HEK293T (cell line): ENCODE measurements around the gene MANBA.

Source experiments
- BHLHE40 ChIP-seq: fragments of 450-650 bp; IDR thresholded peaks from 2 replicates; pipeline ENCODE4 v1.6.1; 2016; ENCODE audit warnings: mild to moderate bottlenecking, moderate library complexity, borderline replicate concordance
- CTBP1 ChIP-seq: fragments of 450-650 bp; IDR thresholded peaks from 2 replicates; pipeline ENCODE4 v1.6.1; 2016; ENCODE audit warnings: borderline replicate concordance
- ELF4 ChIP-seq: fragments of 450-650 bp; IDR thresholded peaks from 2 replicates; pipeline ENCODE4 v1.6.1; 2017; ENCODE audit warnings: antibody characterized with exemption
- FOXA1 ChIP-seq: fragments of 450-650 bp; IDR thresholded peaks from 2 replicates; pipeline ENCODE4 v1.6.1; 2016; ENCODE audit warnings: mild to moderate bottlenecking
- FOXK2 ChIP-seq: fragments of 450-650 bp; IDR thresholded peaks from 2 replicates; pipeline ENCODE4 v1.6.1; 2016; ENCODE audit warnings: mild to moderate bottlenecking
- FOXM1 ChIP-seq: fragments of 450-650 bp; IDR thresholded peaks from 2 replicates; pipeline ENCODE4 v1.6.1; 2017; ENCODE audit warnings: mild to moderate bottlenecking, borderline replicate concordance
- HDGF ChIP-seq: fragments of 450-650 bp; IDR thresholded peaks from 2 replicates; pipeline ENCODE4 v1.6.1; 2017; ENCODE audit warnings: antibody characterized with exemption, borderline replicate concordance
- NFRKB ChIP-seq: fragments of 450-650 bp; IDR thresholded peaks from 2 replicates; pipeline ENCODE4 v1.6.1; 2016; ENCODE audit warnings: mild to moderate bottlenecking, moderate library complexity
- PKNOX1 ChIP-seq: fragments of 450-650 bp; IDR thresholded peaks from 2 replicates; pipeline ENCODE4 v1.6.1; 2016
- SP1 ChIP-seq: fragments of 450-650 bp; IDR thresholded peaks from 2 replicates; pipeline ENCODE4 v1.6.1; 2017
- SUZ12 ChIP-seq: fragments of 450-650 bp; IDR thresholded peaks from 2 replicates; pipeline ENCODE4 v1.6.1; 2016; ENCODE audit warnings: mild to moderate bottlenecking
- TARDBP ChIP-seq: fragments of 450-650 bp; IDR thresholded peaks from 2 replicates; pipeline ENCODE4 v1.6.1; 2016
- ZNF384 ChIP-seq: fragments of 450-650 bp; IDR thresholded peaks from 2 replicates; pipeline ENCODE4 v1.6.1; 2016

- no peak for TF ChIP-seq FOXK2
- no peak for TF ChIP-seq TARDBP
- no peak for TF ChIP-seq PKNOX1
- no peak for TF ChIP-seq SP1
- no peak for TF ChIP-seq ELF4
- TF ChIP-seq CTBP1: no peak
- TF ChIP-seq SUZ12: no peak
- no peak for TF ChIP-seq FOXA1
- TF ChIP-seq FOXM1: no peak
- TF ChIP-seq NFRKB: no peak
- TF ChIP-seq ZNF384: no peak
- TF ChIP-seq HDGF: no peak
- no peak for TF ChIP-seq BHLHE40
These were observed 174.1 kb downstream of the MANBA start for GRCh38 chr4:102586644-102587021.
